ENCODE measurements around the gene PTCH2.

PTCH2 gene

DNA sequence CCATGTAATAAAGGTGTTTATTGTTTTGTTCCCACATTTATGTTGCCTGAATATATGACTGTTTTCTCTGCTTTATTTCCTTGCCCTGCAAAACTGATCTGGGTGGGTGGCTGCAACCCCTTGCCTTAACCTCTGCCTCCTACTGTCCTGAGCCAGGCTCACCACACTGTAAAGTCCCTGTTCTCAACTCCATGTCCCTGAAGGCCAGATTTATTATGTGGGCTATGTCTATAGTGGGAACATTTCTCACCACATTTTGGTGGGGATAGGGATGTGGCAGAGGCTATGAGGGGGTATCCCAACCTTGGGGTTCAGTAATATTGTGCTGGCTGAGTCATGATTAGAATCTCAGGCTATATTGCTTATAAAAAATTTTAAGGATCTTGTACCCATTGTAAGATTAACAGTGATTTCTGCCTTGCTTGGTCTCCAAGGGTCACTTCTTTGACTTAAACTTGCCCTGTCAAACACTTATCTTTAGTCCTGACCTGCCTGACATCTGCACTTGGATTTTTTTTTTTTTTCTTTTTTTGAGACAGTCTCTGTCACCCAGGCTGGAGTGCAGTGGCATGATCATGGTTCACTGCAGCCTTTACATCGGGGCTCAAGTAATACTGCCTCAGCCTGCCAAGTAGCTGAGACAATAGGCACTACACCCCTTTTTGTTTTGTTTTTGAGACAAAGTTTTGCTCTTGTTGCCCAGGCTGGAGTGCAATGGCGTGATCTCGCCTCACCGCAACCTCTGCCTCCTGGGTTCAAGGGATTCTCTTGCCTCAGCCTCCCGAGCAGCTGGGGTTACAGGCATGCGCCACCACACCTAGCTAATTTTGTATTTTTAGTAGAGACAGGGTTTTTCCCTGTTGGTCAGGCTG lies 64.1 kb downstream of the PTCH2 start:
- DNase-seq = no peak

DNA sequence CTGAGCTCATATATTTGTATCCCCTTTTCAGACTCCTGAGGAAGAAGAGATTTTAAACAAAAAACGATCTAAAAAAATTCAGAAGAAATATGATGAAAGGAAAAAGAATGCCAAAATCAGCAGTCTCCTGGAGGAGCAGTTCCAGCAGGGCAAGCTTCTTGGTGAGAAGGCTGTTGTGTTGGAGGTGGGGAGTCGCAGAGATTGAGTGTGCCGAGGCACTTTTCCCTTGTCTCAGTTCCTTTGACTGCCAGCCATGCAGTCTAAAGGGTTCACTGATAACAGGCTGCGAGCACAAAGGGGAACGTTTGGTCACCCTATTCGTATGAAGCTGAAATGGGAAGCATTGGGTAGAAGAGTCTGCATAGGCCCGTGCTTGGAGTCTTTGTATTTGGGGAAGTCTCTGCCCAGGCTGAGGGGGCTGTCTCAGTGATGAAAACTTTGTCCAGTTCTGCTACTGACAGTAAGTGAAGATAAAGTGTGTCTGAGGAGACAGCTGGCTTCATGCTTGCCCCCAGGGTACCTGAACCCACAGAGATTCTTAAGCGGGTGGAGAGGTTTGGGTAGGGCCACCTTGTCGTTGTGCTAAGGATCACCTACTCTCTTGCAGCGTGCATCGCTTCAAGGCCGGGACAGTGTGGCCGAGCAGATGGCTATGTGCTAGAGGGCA lies 65.0 kb downstream of the PTCH2 start:
- DNase-seq = no peak

DNA sequence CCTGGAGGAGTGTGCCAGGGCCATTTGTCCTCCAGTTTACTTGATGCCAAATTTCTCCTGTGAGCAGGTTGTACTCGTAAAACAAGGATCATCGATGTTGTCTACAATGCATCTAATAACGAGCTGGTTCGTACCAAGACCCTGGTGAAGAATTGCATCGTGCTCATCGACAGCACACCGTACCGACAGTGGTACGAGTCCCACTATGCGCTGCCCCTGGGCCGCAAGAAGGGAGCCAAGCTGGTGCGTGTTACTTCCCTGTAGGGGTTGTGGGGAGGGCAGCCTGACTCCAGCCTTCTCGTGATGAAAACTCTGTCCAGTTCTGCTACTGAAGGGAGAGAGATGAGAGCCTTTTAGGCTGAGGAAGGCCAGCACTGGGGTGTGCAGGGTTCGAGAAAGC lies 65.5 kb downstream of the PTCH2 start:
- DNase-seq = no peak

DNA sequence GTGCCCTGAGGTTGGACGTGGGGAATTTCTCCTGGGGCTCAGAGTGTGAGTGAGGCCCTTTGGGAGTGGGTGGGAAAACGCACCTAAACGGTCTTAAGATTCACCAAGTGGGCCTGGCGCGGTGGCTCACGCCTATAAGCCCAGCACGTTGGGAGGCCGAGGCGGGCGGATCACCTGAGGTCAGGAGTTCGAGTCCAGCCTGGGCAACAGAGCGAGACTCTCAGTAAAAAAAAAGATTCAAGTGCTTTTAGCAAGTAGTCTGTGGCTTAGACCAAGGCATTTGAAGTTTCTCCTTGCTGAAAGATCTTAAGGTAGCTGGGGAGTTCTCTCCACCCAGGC lies 66.4 kb downstream of the PTCH2 start:
- no peak for DNase-seq

DNA sequence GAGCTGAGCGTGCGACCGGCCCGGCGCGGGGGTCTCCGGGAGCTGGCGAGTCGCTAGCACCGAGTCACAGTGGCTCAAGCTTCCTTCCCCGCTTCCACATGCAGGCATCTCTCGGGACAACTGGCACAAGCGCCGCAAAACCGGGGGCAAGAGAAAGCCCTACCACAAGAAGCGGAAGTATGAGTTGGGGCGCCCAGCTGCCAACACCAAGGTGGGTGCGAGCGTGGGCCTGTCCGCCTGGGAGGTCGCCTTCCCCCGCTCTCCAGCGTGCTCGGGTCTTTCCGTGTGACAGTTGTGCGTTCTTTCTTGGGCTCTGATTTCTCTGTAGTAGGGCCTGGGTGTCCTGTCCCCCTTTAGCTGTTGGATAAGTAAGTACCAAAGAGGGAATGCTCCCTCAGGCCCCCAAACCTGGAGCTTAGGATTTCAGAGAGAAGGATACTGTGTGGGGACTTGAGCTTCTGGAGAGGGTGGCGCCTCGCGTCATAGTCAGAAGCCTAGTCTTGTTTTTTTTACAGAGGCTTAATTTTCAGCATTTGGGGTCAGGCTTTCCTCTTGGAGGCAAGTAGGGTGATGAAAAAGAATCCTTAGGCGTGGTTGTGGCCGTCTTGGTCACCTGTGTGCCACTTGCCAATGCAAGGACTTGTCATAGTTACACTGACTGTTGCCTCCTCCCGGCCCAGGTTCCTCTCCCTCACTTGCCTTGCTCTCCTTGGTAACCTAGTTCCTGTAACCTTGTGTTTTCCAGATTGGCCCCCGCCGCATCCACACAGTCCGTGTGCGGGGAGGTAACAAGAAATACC lies 66.9 kb downstream of the PTCH2 start:
- no peak for DNase-seq

DNA sequence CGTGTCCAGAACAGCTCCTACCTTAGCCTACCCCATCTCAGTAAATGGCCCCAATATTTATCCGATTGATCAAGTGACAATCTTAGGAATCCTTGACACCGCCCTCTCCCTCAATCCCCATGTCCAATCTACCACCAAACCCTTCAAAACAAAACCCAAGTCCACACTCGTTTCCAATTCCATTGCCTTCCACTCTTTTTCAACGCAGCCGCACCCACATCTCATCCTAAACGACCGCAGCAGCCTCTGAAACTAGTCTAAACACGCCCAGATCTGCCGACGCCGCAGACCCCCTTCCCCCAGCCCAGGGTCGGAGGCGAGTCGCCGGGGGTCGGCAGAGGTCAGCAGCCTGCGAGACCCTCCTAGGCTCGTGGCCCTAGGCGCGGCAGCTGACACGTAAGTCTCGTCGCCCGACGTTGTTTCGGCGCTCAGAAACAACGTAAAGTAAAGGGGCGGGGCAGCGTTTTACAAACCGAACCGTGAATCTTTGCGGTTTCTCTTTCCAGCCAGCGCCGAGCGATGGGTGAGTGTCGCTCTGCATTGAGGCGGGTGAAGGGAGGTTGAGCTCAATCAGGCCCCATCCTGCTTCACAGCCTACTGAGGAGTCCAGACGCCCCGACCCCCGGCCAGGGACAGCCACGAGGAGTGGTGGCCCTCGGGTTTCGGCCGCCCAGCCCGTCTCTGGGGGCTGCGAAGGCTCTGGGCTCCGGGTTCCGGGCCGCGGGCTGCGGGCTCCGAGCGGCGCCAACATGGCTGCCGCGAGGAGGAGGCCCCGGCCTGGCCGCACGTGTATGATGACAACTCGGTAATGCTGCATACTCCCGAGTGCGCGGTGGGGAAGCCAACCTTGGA lies 67.7 kb downstream of the PTCH2 start, which contains the start of gene RPS8:
Gene RPS8, plus strand, starts transcription at position 463 of the 852 bp plus-strand sequence. Its CDS starts 57 bp downstream, at position 520.
- DNase-seq = peak; percentile 90
